ENCODE results near the gene PRX. TPM values are rescaled to one million over a fixed set of nuclear protein-coding genes. Genes with fewer than 3 reads are reported as not detected.

Gene PRX
- total and polyA plus RNA-seq, 8 donors, result 11.5 to 20.0 (median 14.2) TPM

- Histone ChIP-seq H3K27ac (no peak overlapping the region), H3K4me1 (peaks cover 0 to 37% of the 10 kb centered on the region in 2 donors), H3K9me3 (no peaks in the 10 kb centered on the region), H3K4me3 (no peak overlapping the region), H3K36me3 (no peaks in the 10 kb centered on the region), H3K27me3 (no peaks in the 10 kb centered on the region)
- no peak for ATAC-seq
- DNase-seq, result peak in 1 of 4 donors; percentile 14
- intact Hi-C loops (cut with DNase I), result no loop called here
- TF ChIP-seq CTCF (IDR thresholded peaks at IDR 0.05), result no peak
Observed at GRCh38 chr19:40355975-40356680, 57.0 kb downstream of the PRX start.

- intact Hi-C loops (cut with DNase I), result no loop called here
- H3K27ac ChIP-seq, result peak overlapping the region; percentile 34 to 83
- H3K9me3 ChIP-seq, result no peaks in the 10 kb centered on the region
- TF ChIP-seq CTCF (IDR thresholded peaks at IDR 0.05), result no peak
- peaks cover 0 to 21% of the 10 kb centered on the region in 2 donors for H3K4me1 ChIP-seq
- DNase-seq, result peak in 1 of 4 donors; percentile 50
- ATAC-seq, result peak; percentile 1
- no peaks in the 10 kb centered on the region for H3K27me3 ChIP-seq
- H3K36me3 ChIP-seq, result no peaks in the 10 kb centered on the region
- H3K4me3 ChIP-seq, result peak overlapping the region; percentile 55 to 80
Observed at GRCh38 chr19:40348961-40349507, 64.1 kb downstream of the PRX start.

- peaks cover 0 to 21% of the 10 kb centered on the region in 2 donors for H3K4me1 ChIP-seq
- ATAC-seq, result peak; percentile 97
- peak; percentile 98 to 100 (median 100) for DNase-seq
- peak in 1 of 2 donors; percentile 22 for TF ChIP-seq CTCF (IDR thresholded peaks at IDR 0.05)
- no peaks in the 10 kb centered on the region for H3K27me3 ChIP-seq
- peak within 1 kb of the TSS; percentile 55 to 80 for H3K4me3 ChIP-seq
- H3K27ac ChIP-seq, result peak within 1 kb of the TSS; percentile 39 to 83
- peaks cover 0 to 1% of the 10 kb centered on the region in 2 donors for H3K36me3 ChIP-seq
- intact Hi-C loops (cut with DNase I), result no loop called here
- H3K9me3 ChIP-seq, result no peaks in the 10 kb centered on the region
Observed at GRCh38 chr19:40348125-40348913, 64.9 kb downstream of the PRX start, which contains the start of the genes C19orf47 and PLD3. C19orf47 (minus strand) TSS chr19:40348397; CDS start chr19:40341857, 6,540 bp downstream. PLD3 (plus strand) TSS chr19:40348695; CDS start chr19:40366484, 17,789 bp downstream.

- Histone ChIP-seq H3K27ac (no peak overlapping the region), H3K4me3 (no peak overlapping the region), H3K9me3 (no peaks in the 10 kb centered on the region), H3K4me1 (peaks cover 10 to 24% of the 10 kb centered on the region in 2 donors), H3K27me3 (no peaks in the 10 kb centered on the region), H3K36me3 (peaks cover 0 to 11% of the 10 kb centered on the region in 2 donors)
- intact Hi-C loops (cut with DNase I), result no loop called here
- peak in 1 of 4 donors; percentile 2 for DNase-seq
- ATAC-seq, result no peak
- TF ChIP-seq CTCF (IDR thresholded peaks at IDR 0.05), result no peak
Observed at GRCh38 chr19:40344422-40344821, 68.8 kb downstream of the PRX start.

Small RNA genes within 50 kb of the gene (microRNA-seq; reads per million reads assigned to microRNA genes)
- gene MIR6796, result 0 reads per million in 2 donors

Other genes with a start within 250 kb of the PRX start
- 10 to 100 TPM; 14.5 to 16.3 TPM for gene MAP3K10, start 222.0 kb downstream of the PRX start, total RNA-seq
- gene MAP3K10, start 222.0 kb downstream of the PRX start, polyA plus RNA-seq (ENCODE audit: insufficient read length in 6 of 6), result 10 to 100 TPM; 12.9 to 17.2 (median 15.0) TPM
- not detected for gene TTC9B, start 195.0 kb downstream of the PRX start, total RNA-seq
- gene TTC9B, start 195.0 kb downstream of the PRX start, polyA plus RNA-seq (ENCODE audit: insufficient read length in 6 of 6), result under 1 TPM; 0.11 to 0.20 (median 0.15) TPM
- under 1 TPM in 1 of 2 donors, not detected in 1; 0.15 TPM for gene CCNP, start 186.7 kb downstream of the PRX start, total RNA-seq
- under 1 TPM; 0.37 to 0.98 (median 0.60) TPM for gene CCNP, start 186.7 kb downstream of the PRX start, polyA plus RNA-seq (ENCODE audit: insufficient read length in 6 of 6)
- 100 to 1,000 TPM; 102 to 116 TPM for gene AKT2, start 128.0 kb downstream of the PRX start, total RNA-seq
- 100 to 1,000 TPM; 148 to 182 (median 174) TPM for gene AKT2, start 128.0 kb downstream of the PRX start, polyA plus RNA-seq (ENCODE audit: insufficient read length in 6 of 6)
- gene C19orf47, start 65.0 kb downstream of the PRX start, total RNA-seq, result 10 to 100 TPM; 18.3 to 19.0 TPM
- gene C19orf47, start 65.0 kb downstream of the PRX start, polyA plus RNA-seq (ENCODE audit: insufficient read length in 6 of 6), result 10 to 100 TPM; 10.4 to 21.7 (median 11.3) TPM
- gene PLD3, start 64.7 kb downstream of the PRX start, total RNA-seq, result 100 to 1,000 TPM; 315 to 604 TPM
- gene PLD3, start 64.7 kb downstream of the PRX start, polyA plus RNA-seq (ENCODE audit: insufficient read length in 6 of 6), result 100 to 1,000 TPM; 318 to 413 (median 351) TPM
- under 1 TPM; 0.09 to 0.24 TPM for gene HIPK4, start 23.2 kb downstream of the PRX start, total RNA-seq
- gene HIPK4, start 23.2 kb downstream of the PRX start, polyA plus RNA-seq (ENCODE audit: insufficient read length in 6 of 6), result under 1 TPM; 0.15 to 0.35 (median 0.32) TPM
- gene SERTAD1, start 12.6 kb upstream of the PRX start, total RNA-seq, result 10 to 100 TPM; 14.8 to 17.5 TPM
- 1 to 10 TPM; 4.3 to 7.5 (median 6.3) TPM for gene SERTAD1, start 12.6 kb upstream of the PRX start, polyA plus RNA-seq (ENCODE audit: insufficient read length in 6 of 6)
- 10 to 100 TPM; 31.7 to 35.0 TPM for gene SERTAD3, start 31.0 kb upstream of the PRX start, total RNA-seq
- gene SERTAD3, start 31.0 kb upstream of the PRX start, polyA plus RNA-seq (ENCODE audit: insufficient read length in 6 of 6), result 10 to 100 TPM; 22.1 to 37.4 (median 34.1) TPM
- 100 to 1,000 TPM; 123 to 192 TPM for gene BLVRB, start 52.4 kb upstream of the PRX start, total RNA-seq
- 10 to 100 TPM; 45.1 to 65.1 (median 56.8) TPM for gene BLVRB, start 52.4 kb upstream of the PRX start, polyA plus RNA-seq (ENCODE audit: insufficient read length in 6 of 6)
- 1 to 10 TPM in 1 of 2 donors, under 1 TPM in 1; 0.42 to 1.3 TPM for gene SPTBN4, start 53.6 kb upstream of the PRX start, total RNA-seq
- 1 to 10 TPM in 5 of 6 donors, under 1 TPM in 1; 0.95 to 2.5 (median 1.3) TPM for gene SPTBN4, start 53.6 kb upstream of the PRX start, polyA plus RNA-seq (ENCODE audit: insufficient read length in 6 of 6)
- gene SHKBP1, start 163.5 kb upstream of the PRX start, total RNA-seq, result 100 to 1,000 TPM in 1 of 2 donors, 10 to 100 TPM in 1; 73.9 to 122 TPM
- 10 to 100 TPM; 33.6 to 48.6 (median 42.0) TPM for gene SHKBP1, start 163.5 kb upstream of the PRX start, polyA plus RNA-seq (ENCODE audit: insufficient read length in 6 of 6)
- 100 to 1,000 TPM; 151 to 181 TPM for gene LTBP4, start 188.0 kb upstream of the PRX start, total RNA-seq
- 100 to 1,000 TPM; 294 to 519 (median 368) TPM for gene LTBP4, start 188.0 kb upstream of the PRX start, polyA plus RNA-seq (ENCODE audit: insufficient read length in 6 of 6)